Measurements from ENCODE around the gene FCHSD2. TPM values are rescaled to one million over a fixed set of nuclear protein-coding genes. Genes with fewer than 3 reads are reported as not detected.

FCHSD2 gene
- total and polyA plus RNA-seq, 2 of the 13 experiments (the other 11 are each of a cell fraction or from before 2014, with no cell fraction given), result 20.5 to 24.8 TPM

DNA sequence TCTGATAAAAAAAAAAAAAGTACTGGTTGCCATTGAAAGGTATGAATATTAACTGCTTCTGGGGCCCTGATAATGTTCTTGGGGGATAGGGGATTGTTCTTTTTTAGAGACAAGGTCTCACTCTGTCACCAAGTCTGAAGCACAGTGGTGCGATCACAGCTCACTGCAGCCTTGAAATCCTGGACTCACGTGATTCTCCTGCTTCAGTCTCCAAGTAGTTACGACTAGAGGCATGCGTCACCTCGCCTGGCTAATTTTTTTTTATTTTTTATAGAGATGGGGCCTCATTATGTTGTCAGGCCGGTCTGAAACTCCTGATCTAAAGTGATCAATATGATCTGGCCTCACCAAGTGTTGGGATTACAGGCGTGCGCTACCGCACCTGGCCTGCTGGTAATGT is 63.5 kb downstream of the FCHSD2 start:
- Histone ChIP-seq H3K79me2 (ENCODE audit: insufficient read depth, low read length) (peaks cover 36% of the 10 kb centered on the region), H3K4me2 (ENCODE audit: low read depth, low read length) (no peak overlapping the region), H3K4me3 (replicated peaks in 1 of 3; ENCODE audit: insufficient read depth in 1 of 3, low read depth in 2 of 3, low read length in 3 of 3) (no peak overlapping the region), H4K20me1 (ENCODE audit: insufficient read depth, low read length) (peaks cover 7% of the 10 kb centered on the region), H3K9ac (ENCODE audit: insufficient read depth, low read depth, low read length) (no peak overlapping the region), H2AFZ (ENCODE audit: low read length) (no peak overlapping the region), H3K36me3 (replicated peaks in 1 of 2; ENCODE audit: control insufficient read depth in 1 of 2, insufficient read depth in 2 of 2, low read length in 2 of 2) (peaks cover 5 to 29% of the 10 kb centered on the region in 2 experiments; a peak in 4 of 5 replicates), H3K9me3 (ENCODE audit: low read length) (no peaks in the 10 kb centered on the region), H3K4me1 (ENCODE audit: insufficient read depth, low read length) (peaks cover 17% of the 10 kb centered on the region), H3K27ac (ENCODE audit: extremely low read length, insufficient read depth, low read length) (no peak overlapping the region), H3K27me3 (ENCODE audit: control insufficient read depth in 1 of 2, insufficient read depth in 2 of 2, low read length in 2 of 2) (no peaks in the 10 kb centered on the region)
- no peak for FAIRE-seq
- ChIA-PET POLR2A (no interaction called here), CTCF (ENCODE audit: low intra/inter-chr PET ratio, low total read pairs) (no interaction called here)
- 97% methylated on average over 9 of the region's 9 CpGs for WGBS (ENCODE audit: low lambda C conversion rate)
- in situ Hi-C loops (cut with HindIII; ENCODE audit: extremely low pct_ligation_motif_present, low pct_unique_long_range_greater_than_20kb), result no loop called here
- ATAC-seq, result no peak
- no TSS peak for BruUV-seq (replicated peaks)
- DNase-seq (ENCODE audit: low spot score), result no peak
- intact Hi-C loops (cut with micrococcal nuclease; ENCODE audit: unreplicated experiment), result no loop called here
- TF ChIP-seq, protein P1, sequence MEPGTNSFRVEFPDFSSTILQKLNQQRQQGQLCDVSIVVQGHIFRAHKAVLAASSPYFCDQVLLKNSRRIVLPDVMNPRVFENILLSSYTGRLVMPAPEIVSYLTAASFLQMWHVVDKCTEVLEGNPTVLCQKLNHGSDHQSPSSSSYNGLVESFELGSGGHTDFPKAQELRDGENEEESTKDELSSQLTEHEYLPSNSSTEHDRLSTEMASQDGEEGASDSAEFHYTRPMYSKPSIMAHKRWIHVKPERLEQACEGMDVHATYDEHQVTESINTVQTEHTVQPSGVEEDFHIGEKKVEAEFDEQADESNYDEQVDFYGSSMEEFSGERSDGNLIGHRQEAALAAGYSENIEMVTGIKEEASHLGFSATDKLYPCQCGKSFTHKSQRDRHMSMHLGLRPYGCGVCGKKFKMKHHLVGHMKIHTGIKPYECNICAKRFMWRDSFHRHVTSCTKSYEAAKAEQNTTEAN (CRISPR knock-in tag; conservative IDR thresholded peaks at IDR 0.05), result no peak
- TF ChIP-seq NFATC3 (CRISPR knock-in tag; IDR thresholded peaks at IDR 0.05), result no peak
- no peak for TF ChIP-seq ZNF317 (CRISPR knock-in tag; IDR thresholded peaks at IDR 0.05)
- TF ChIP-seq HNRNPL (IDR thresholded peaks at IDR 0.05; ENCODE audit: low read depth, low read length), result no peak
- no peak for TF ChIP-seq PCBP2 (optimal IDR thresholded peaks at IDR 0.05; ENCODE audit: low read depth, low read length, poor library complexity, severe bottlenecking)
- no peak for TF ChIP-seq EHMT2 (IDR thresholded peaks at IDR 0.05; ENCODE audit: borderline replicate concordance, low read depth, low read length)
- TF ChIP-seq REST (IDR thresholded peaks at IDR 0.05; ENCODE audit: borderline replicate concordance in 1 of 2, low read depth in 1 of 2, low read length in 2 of 2), result no peak
- TF ChIP-seq NFYB (CRISPR knock-in tag; IDR thresholded peaks at IDR 0.05), result no peak
- no peak for TF ChIP-seq KLF6 (CRISPR knock-in tag; IDR thresholded peaks at IDR 0.05)
- TF ChIP-seq ZNF704 (CRISPR knock-in tag; IDR thresholded peaks at IDR 0.05; ENCODE audit: borderline replicate concordance), result no peak
- TF ChIP-seq THYN1 (CRISPR knock-in tag; IDR thresholded peaks at IDR 0.05; ENCODE audit: borderline replicate concordance, low read depth), result no peak
- TF ChIP-seq KLF12 (CRISPR knock-in tag; IDR thresholded peaks at IDR 0.05; ENCODE audit: borderline replicate concordance), result no peak
- TF ChIP-seq SUZ12 (IDR thresholded peaks at IDR 0.05; ENCODE audit: low read depth, low read length), result no peak
- no peak for TF ChIP-seq ZNF790 (CRISPR knock-in tag; IDR thresholded peaks at IDR 0.05; ENCODE audit: borderline replicate concordance)
- TF ChIP-seq, protein P2, sequence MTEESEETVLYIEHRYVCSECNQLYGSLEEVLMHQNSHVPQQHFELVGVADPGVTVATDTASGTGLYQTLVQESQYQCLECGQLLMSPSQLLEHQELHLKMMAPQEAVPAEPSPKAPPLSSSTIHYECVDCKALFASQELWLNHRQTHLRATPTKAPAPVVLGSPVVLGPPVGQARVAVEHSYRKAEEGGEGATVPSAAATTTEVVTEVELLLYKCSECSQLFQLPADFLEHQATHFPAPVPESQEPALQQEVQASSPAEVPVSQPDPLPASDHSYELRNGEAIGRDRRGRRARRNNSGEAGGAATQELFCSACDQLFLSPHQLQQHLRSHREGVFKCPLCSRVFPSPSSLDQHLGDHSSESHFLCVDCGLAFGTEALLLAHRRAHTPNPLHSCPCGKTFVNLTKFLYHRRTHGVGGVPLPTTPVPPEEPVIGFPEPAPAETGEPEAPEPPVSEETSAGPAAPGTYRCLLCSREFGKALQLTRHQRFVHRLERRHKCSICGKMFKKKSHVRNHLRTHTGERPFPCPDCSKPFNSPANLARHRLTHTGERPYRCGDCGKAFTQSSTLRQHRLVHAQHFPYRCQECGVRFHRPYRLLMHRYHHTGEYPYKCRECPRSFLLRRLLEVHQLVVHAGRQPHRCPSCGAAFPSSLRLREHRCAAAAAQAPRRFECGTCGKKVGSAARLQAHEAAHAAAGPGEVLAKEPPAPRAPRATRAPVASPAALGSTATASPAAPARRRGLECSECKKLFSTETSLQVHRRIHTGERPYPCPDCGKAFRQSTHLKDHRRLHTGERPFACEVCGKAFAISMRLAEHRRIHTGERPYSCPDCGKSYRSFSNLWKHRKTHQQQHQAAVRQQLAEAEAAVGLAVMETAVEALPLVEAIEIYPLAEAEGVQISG (CRISPR knock-in tag; IDR thresholded peaks at IDR 0.05), result no peak
- TF ChIP-seq ZSCAN30 (CRISPR knock-in tag; IDR thresholded peaks at IDR 0.05), result no peak
- no peak for TF ChIP-seq ZNF331 (CRISPR knock-in tag; IDR thresholded peaks at IDR 0.05)
